GM18505 (cell line): ENCODE data around the gene HTR2C.
"Not testable (repeated sequence)": the region's sequence is repeated elsewhere in the genome, so short reads cannot be mapped to it uniquely, and the experiment has no call there.

Experiments used
- ATAC-seq: cut with Tn5 transposase; IDR thresholded peaks from one replicate; pipeline ENCODE4 v1.9.1; 2021; ENCODE audit not compliant: unreplicated experiment
- POLR2A ChIP-seq: IDR thresholded peaks from 4 replicates; pipeline ENCODE4 v1.6.1; 2011; ENCODE audit warnings: borderline replicate concordance; ENCODE audit not compliant: insufficient read depth, insufficient read length; ENCODE audit errors: extremely low read depth

HTR2C gene

GRCh38 chrX:114800719-114801118, 216.8 kb downstream of the HTR2C start:
- ATAC-seq, result no peak
- no peak for TF ChIP-seq POLR2A

GRCh38 chrX:114819509-114819908, 235.6 kb downstream of the HTR2C start:
- no peak for ATAC-seq
- no peak for TF ChIP-seq POLR2A

GRCh38 chrX:114841051-114841450, 257.2 kb downstream of the HTR2C start:
- no peak for TF ChIP-seq POLR2A
- no peak for ATAC-seq

GRCh38 chrX:114842181-114842580, 258.3 kb downstream of the HTR2C start:
- TF ChIP-seq POLR2A, result no peak
- ATAC-seq, result no peak

GRCh38 chrX:114889481-114889880, 305.6 kb downstream of the HTR2C start:
- ATAC-seq, result no peak
- TF ChIP-seq POLR2A, result no peak

- TF ChIP-seq POLR2A, result no peak
Measured at GRCh38 chrX:114903618-114904017, 319.7 kb downstream of the HTR2C start.

GRCh38 chrX:114905251-114905650, 321.4 kb downstream of the HTR2C start:
- TF ChIP-seq POLR2A, result no peak
- no peak for ATAC-seq

More at GRCh38 chrX:114903618-114904017, 319.7 kb downstream of the HTR2C start:
- no peak for ATAC-seq

- no peak for TF ChIP-seq POLR2A
- ATAC-seq, result no peak
Measured at GRCh38 chrX:114906984-114907510, 323.2 kb downstream of the HTR2C start.

GRCh38 chrX:114924423-114924822, 340.5 kb downstream of the HTR2C start:
- no peak for TF ChIP-seq POLR2A

GRCh38 chrX:114924856-114925255, 341.0 kb downstream of the HTR2C start:
- no peak for TF ChIP-seq POLR2A
- ATAC-seq, result no peak

More at GRCh38 chrX:114924423-114924822, 340.5 kb downstream of the HTR2C start:
- no peak for ATAC-seq

GRCh38 chrX:114930227-114930626, 346.3 kb downstream of the HTR2C start:
- TF ChIP-seq POLR2A, result no peak
- ATAC-seq, result no peak

- no peak for ATAC-seq
- TF ChIP-seq POLR2A, result no peak
Measured at GRCh38 chrX:114932550-114932949, 348.7 kb downstream of the HTR2C start.

GRCh38 chrX:114933291-114933690, 349.4 kb downstream of the HTR2C start:
- ATAC-seq, result not testable (repeated sequence)

- not testable (repeated sequence) for ATAC-seq
Measured at GRCh38 chrX:114937090-114937489, 353.2 kb downstream of the HTR2C start.

- no peak for TF ChIP-seq POLR2A
- ATAC-seq, result no peak
Measured at GRCh38 chrX:114952696-114953095, 368.8 kb downstream of the HTR2C start.
